Stomach (tissue), 4 donors: ENCODE measurements around the gene FAM110A.
"Not testable (repeated sequence)": the region's sequence is repeated elsewhere in the genome, so short reads cannot be mapped to it uniquely, and the experiment has no call there.

Experiments used
- EP300 ChIP-seq: sonication (generic); formaldehyde crosslinking; IDR thresholded peaks from one replicate; pipeline ENCODE4 v1.6.1; 2017; ENCODE audit warnings: antibody characterized with exemption
- TF ChIP-seq, protein P1 (sequence below), 7 experiments: fragments of 450-650 bp in 4 of 7; fragments of 200-600 bp in 3 of 7; sonication (generic) in 3 of 7; IDR thresholded peaks; one replicate each; pipeline ENCODE4 v1.5.1; 2016 to 2019; ENCODE audit warnings: antibody characterized with exemption in 7 of 7, control low read depth in 2 of 7, mild to moderate bottlenecking in 1 of 7

DNA sequence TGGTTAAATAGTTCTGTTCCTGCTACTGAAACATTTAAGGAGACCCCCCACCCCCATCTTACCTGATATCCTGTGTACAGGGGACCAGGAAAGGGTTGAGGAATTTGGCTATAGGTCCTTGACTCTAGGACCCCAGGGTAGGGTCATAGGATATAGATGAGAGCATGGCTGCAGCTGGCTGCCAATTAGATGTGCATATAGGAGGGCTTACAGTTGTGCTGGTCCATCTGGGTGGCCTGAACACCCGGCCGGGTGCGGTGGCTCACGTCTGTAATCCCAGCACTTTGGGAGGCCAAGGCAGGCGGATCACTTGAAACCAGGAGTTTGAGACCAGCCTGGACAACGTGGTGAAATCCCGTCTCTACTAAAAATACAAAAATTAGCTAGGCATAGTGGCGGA lies 15.2 kb downstream of the FAM110A start:
- TF ChIP-seq EP300: not testable (repeated sequence)
- TF ChIP-seq, protein P1, sequence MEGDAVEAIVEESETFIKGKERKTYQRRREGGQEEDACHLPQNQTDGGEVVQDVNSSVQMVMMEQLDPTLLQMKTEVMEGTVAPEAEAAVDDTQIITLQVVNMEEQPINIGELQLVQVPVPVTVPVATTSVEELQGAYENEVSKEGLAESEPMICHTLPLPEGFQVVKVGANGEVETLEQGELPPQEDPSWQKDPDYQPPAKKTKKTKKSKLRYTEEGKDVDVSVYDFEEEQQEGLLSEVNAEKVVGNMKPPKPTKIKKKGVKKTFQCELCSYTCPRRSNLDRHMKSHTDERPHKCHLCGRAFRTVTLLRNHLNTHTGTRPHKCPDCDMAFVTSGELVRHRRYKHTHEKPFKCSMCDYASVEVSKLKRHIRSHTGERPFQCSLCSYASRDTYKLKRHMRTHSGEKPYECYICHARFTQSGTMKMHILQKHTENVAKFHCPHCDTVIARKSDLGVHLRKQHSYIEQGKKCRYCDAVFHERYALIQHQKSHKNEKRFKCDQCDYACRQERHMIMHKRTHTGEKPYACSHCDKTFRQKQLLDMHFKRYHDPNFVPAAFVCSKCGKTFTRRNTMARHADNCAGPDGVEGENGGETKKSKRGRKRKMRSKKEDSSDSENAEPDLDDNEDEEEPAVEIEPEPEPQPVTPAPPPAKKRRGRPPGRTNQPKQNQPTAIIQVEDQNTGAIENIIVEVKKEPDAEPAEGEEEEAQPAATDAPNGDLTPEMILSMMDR (IDR thresholded peaks at IDR 0.05): not testable (repeated sequence)
